Thyroid gland (tissue), 4 donors: Measurements from ENCODE around the gene NACAD.

Source experiments
- POLR2A ChIP-seq, 2 donors: fragments of 450-650 bp; IDR thresholded peaks; one replicate each; pipeline ENCODE4 v1.6.1; 2017; ENCODE audit warnings: antibody characterized with exemption in 2 of 2, mild to moderate bottlenecking in 2 of 2, moderate library complexity in 1 of 2
- TF ChIP-seq, protein P1 (sequence below), 6 experiments: fragments of 200-600 bp in 3 of 6; fragments of 450-650 bp in 3 of 6; sonication (generic) in 3 of 6; IDR thresholded peaks; one replicate each; pipeline ENCODE4 v1.5.1; 2016 to 2019; ENCODE audit warnings: antibody characterized with exemption in 6 of 6, mild to moderate bottlenecking in 2 of 6, inconsistent platforms in 1 of 6, moderate library complexity in 1 of 6

DNA sequence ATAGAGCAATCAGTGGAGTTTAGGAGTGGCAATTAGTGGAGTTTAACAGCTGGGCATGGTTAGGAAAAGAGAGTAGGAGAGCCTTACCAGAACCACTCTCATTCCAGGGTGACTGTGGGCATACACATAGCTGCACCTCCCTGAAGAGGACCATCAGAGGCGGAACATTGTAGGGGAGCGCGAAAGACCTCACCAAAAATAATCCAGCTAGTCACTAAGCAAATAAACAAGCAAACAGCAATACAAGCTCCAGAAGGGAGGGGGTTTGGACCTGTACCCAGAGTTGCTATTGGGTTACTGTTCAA lies 4.1 kb upstream of the NACAD start:
- TF ChIP-seq, protein P1, sequence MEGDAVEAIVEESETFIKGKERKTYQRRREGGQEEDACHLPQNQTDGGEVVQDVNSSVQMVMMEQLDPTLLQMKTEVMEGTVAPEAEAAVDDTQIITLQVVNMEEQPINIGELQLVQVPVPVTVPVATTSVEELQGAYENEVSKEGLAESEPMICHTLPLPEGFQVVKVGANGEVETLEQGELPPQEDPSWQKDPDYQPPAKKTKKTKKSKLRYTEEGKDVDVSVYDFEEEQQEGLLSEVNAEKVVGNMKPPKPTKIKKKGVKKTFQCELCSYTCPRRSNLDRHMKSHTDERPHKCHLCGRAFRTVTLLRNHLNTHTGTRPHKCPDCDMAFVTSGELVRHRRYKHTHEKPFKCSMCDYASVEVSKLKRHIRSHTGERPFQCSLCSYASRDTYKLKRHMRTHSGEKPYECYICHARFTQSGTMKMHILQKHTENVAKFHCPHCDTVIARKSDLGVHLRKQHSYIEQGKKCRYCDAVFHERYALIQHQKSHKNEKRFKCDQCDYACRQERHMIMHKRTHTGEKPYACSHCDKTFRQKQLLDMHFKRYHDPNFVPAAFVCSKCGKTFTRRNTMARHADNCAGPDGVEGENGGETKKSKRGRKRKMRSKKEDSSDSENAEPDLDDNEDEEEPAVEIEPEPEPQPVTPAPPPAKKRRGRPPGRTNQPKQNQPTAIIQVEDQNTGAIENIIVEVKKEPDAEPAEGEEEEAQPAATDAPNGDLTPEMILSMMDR (IDR thresholded peaks at IDR 0.05) = no peak
- TF ChIP-seq POLR2A (IDR thresholded peaks at IDR 0.05) = no peak
